GM18868 (cell line): ENCODE data around the gene KIF25.
"Not testable (repeated sequence)": the region's sequence is repeated elsewhere in the genome, so short reads cannot be mapped to it uniquely, and the experiment has no call there.

Source experiments
- ATAC-seq: cut with Tn5 transposase; IDR thresholded peaks from one replicate; pipeline ENCODE4 v1.9.1; 2021; ENCODE audit warnings: mild to moderate bottlenecking, moderate library complexity; ENCODE audit not compliant: unreplicated experiment

KIF25 gene

GRCh38 chr6:168061269-168062210 is 64.1 kb downstream of the KIF25 start:
- ATAC-seq, result no peak

GRCh38 chr6:168062346-168063289 is 65.1 kb downstream of the KIF25 start:
- ATAC-seq, result no peak

GRCh38 chr6:168063431-168063830 is 66.0 kb downstream of the KIF25 start:
- no peak for ATAC-seq

- no peak for ATAC-seq
These were observed 66.8 kb downstream of the KIF25 start for GRCh38 chr6:168064226-168064807.

GRCh38 chr6:168067081-168067759 is 69.7 kb downstream of the KIF25 start:
- no peak for ATAC-seq

- ATAC-seq, result no peak
These were observed 73.3 kb downstream of the KIF25 start for GRCh38 chr6:168070804-168071203.

- ATAC-seq, result no peak
These were observed 74.1 kb downstream of the KIF25 start for GRCh38 chr6:168071620-168072019.

- no peak for ATAC-seq
These were observed 74.8 kb downstream of the KIF25 start for GRCh38 chr6:168072261-168072660.

GRCh38 chr6:168072730-168073129 is 75.3 kb downstream of the KIF25 start:
- ATAC-seq, result no peak

GRCh38 chr6:168073937-168074730 is 76.7 kb downstream of the KIF25 start:
- ATAC-seq, result no peak

- ATAC-seq, result no peak
These were observed 77.7 kb downstream of the KIF25 start for GRCh38 chr6:168075216-168075615.

GRCh38 chr6:168075787-168076202 is 78.3 kb downstream of the KIF25 start:
- ATAC-seq, result no peak

- not testable (repeated sequence) for ATAC-seq
These were observed 79.9 kb downstream of the KIF25 start for GRCh38 chr6:168077401-168077800.

- ATAC-seq, result no peak
These were observed 80.9 kb downstream of the KIF25 start for GRCh38 chr6:168078175-168078942.

GRCh38 chr6:168078943-168079405 is 81.5 kb downstream of the KIF25 start, which contains the start of gene FRMD1:
FRMD1 (minus strand) TSS chr6:168079212; CDS start chr6:168079094, 118 bp downstream.
- no peak for ATAC-seq

GRCh38 chr6:168080393-168081077 is 83.1 kb downstream of the KIF25 start:
- no peak for ATAC-seq

GRCh38 chr6:168081858-168082546 is 84.5 kb downstream of the KIF25 start:
- ATAC-seq, result no peak
